Endothelial cell of umbilical vein (primary cell): ENCODE measurements around the gene THBD. TPM values are rescaled to one million over a fixed set of nuclear protein-coding genes. Genes with fewer than 3 reads are reported as not detected.

Source experiments
- BruUV-seq: library from RNA; stranded (reverse); fragments of 400-500 nt; replicated peaks from 2 replicates; lab custom pipeline; 2021; lab: Mats Ljungman, UMichigan
- CTCF ChIA-PET: fragments of 300-600, 350-600 bp; sonication (Branson Sonifier 250); formaldehyde crosslinking; loops from one replicate; lab custom pipeline; 2021; ENCODE audit warnings: antibody characterized with exemption, inconsistent platforms; lab: Charles Lee
- POLR2A ChIA-PET: fragments of 300-600, 350-600 bp; sonication (Branson Sonifier 250); formaldehyde crosslinking; loops from one replicate; lab custom pipeline; 2021; ENCODE audit warnings: antibody characterized with exemption, inconsistent platforms; lab: Charles Lee
- DNase-seq: peaks from one replicate; pipeline ENCODE4 v3.0.0-alpha.2; 2011; ENCODE audit warnings: low read depth, low spot score
- FAIRE-seq: peaks from 2 replicates; lab custom pipeline; 2011; peaks lifted over from hg19 to GRCh38; lab: Jason Lieb, UNC
- H2AFZ ChIP-seq: 2 replicates; pipeline ENCODE4 v1.6.0; 2012; ENCODE audit warnings: low read depth, low read length, control low read depth, inconsistent platforms
- H3K27ac ChIP-seq: 2 replicates; pipeline ENCODE4 v1.5.1; 2011; ENCODE audit warnings: low read depth, mild to moderate bottlenecking, control low read depth, low read length, moderate library complexity; ENCODE audit not compliant: insufficient read depth
- H3K27me3 ChIP-seq, 2 experiments: 2 replicates each; pipeline versions ENCODE4 v1.6.0 to v1.6.1; 2011; ENCODE audit warnings: low read length in 2 of 2, mixed read lengths in 1 of 2; ENCODE audit not compliant: control insufficient read depth in 2 of 2, insufficient read depth in 2 of 2
- H3K36me3 ChIP-seq, 2 experiments: 2 replicates in 1 of 2; 3 replicates in 1 of 2; pipeline ENCODE4 v1.5.1; 2011; ENCODE audit warnings: low read length in 2 of 2, mild to moderate bottlenecking in 1 of 2, moderate library complexity in 1 of 2; ENCODE audit not compliant: control insufficient read depth in 2 of 2, insufficient read depth in 2 of 2; ENCODE audit errors: extremely low read depth in 1 of 2
- H3K4me1 ChIP-seq: 3 replicates; pipeline ENCODE4 v1.5.1; 2011; ENCODE audit warnings: mild to moderate bottlenecking, low read length; ENCODE audit not compliant: control insufficient read depth, insufficient read depth; ENCODE audit errors: extremely low read depth
- H3K4me2 ChIP-seq: 2 replicates; pipeline ENCODE4 v1.6.1; 2011; ENCODE audit warnings: low read length, control low read depth, mixed read lengths; ENCODE audit not compliant: insufficient read depth
- H3K4me3 ChIP-seq, 3 experiments: fragments of 200-600 bp in 1 of 3; sonication (generic), shearing (Covaris generic) in 1 of 3; replicated peaks in 1 of 3; 2 replicates each; pipeline ENCODE4 v1.5.1; 2011 to 2016; ENCODE audit warnings: control low read depth in 3 of 3, low read length in 3 of 3, mild to moderate bottlenecking in 2 of 3, inconsistent platforms in 1 of 3, low read depth in 1 of 3, moderate library complexity in 1 of 3; ENCODE audit not compliant: insufficient read depth in 1 of 3
- H3K79me2 ChIP-seq: 2 replicates; pipeline ENCODE4 v1.6.0; 2012; ENCODE audit warnings: low read length, inconsistent platforms; ENCODE audit not compliant: control insufficient read depth, insufficient read depth
- H3K9ac ChIP-seq: replicated peaks from 2 replicates; pipeline ENCODE3; 2011; ENCODE audit warnings: low read length, control low read depth; ENCODE audit not compliant: insufficient read depth; ENCODE audit errors: extremely low read depth
- H3K9me1 ChIP-seq: replicated peaks from 3 replicates; pipeline ENCODE4 v1.6.0; 2011; ENCODE audit warnings: mild to moderate bottlenecking, low read length; ENCODE audit not compliant: control insufficient read depth, insufficient read depth; ENCODE audit errors: extremely low read depth
- H3K9me3 ChIP-seq: replicated peaks from 2 replicates; pipeline ENCODE4 v1.5.1; 2012; ENCODE audit warnings: low read length, inconsistent platforms; ENCODE audit not compliant: control insufficient read depth, insufficient read depth
- H4K20me1 ChIP-seq: replicated peaks from 2 replicates; pipeline ENCODE3; 2011; ENCODE audit warnings: mild to moderate bottlenecking, low read length; ENCODE audit not compliant: control insufficient read depth, insufficient read depth; ENCODE audit errors: extremely low read depth
- EZH2 ChIP-seq: IDR thresholded peaks from 2 replicates; pipeline ENCODE4 v1.6.1; 2012; ENCODE audit warnings: borderline replicate concordance, low read depth, mild to moderate bottlenecking, moderate library complexity, low read length, inconsistent platforms; ENCODE audit not compliant: severe bottlenecking
- FOS ChIP-seq: IDR thresholded peaks from 2 replicates; pipeline ENCODE4 v1.6.1; 2011; ENCODE audit warnings: mild to moderate bottlenecking, low read length, moderate library complexity, borderline replicate concordance; ENCODE audit not compliant: insufficient read depth
- JUN ChIP-seq: IDR thresholded peaks from 2 replicates; pipeline ENCODE4 v1.6.1; 2011; ENCODE audit warnings: borderline replicate concordance, low read depth; ENCODE audit not compliant: insufficient read length, insufficient read depth
- POLR2AphosphoS5 ChIP-seq: IDR thresholded peaks from 2 replicates; pipeline ENCODE4 v1.6.1; 2012; ENCODE audit warnings: low read depth, mild to moderate bottlenecking, control low read depth, low read length, moderate library complexity; ENCODE audit not compliant: insufficient read depth
- dilution Hi-C: fragments of 300-500 bp; cut with MboI; formaldehyde crosslinking; loops from one replicate; pipeline ENCODE4 v1.15.0; 2019; ENCODE audit warnings: low sequenced_read_pairs; ENCODE audit not compliant: extremely low pct_ligation_motif_present
- intact Hi-C: fragments of 100-400 bp; cut with micrococcal nuclease; formaldehyde crosslinking; loops from one replicate; pipeline ENCODE4 v1.10.0; 2022
- polyA plus RNA-seq, 4 experiments: library from polyadenylated mRNA; depleted of rRNA in 3 of 4; stranded (reverse) in 3 of 4; unstranded in 1 of 4; fragments of >200 nt; gene quantifications; 2 replicates each; pipeline versions ENCODE4 v1.2.1 to v1.2.3, GENCODE V29; 2011 to 2012; ENCODE audit warnings: missing spikeins in 1 of 4
- total RNA-seq: library from RNA; stranded (reverse); gene quantifications from 2 replicates; pipeline ENCODE4 v1.2.3, GENCODE V29; 2021
- TF ChIP-seq, protein P1 (sequence below): IDR thresholded peaks from 2 replicates; pipeline ENCODE4 v1.6.1; 2011; ENCODE audit not compliant: insufficient read depth, insufficient read length
- TF ChIP-seq, protein P2 (sequence below), 2 donors: IDR thresholded peaks; 1 replicate in 1 of 2; 2 replicates in 1 of 2; pipeline ENCODE4 v1.5.1; 2011; ENCODE audit warnings: low read length in 2 of 2, mild to moderate bottlenecking in 2 of 2, moderate library complexity in 2 of 2, control low read depth in 1 of 2, inconsistent platforms in 1 of 2, low read depth in 1 of 2; ENCODE audit not compliant: insufficient read depth in 1 of 2; ENCODE audit errors: extremely low read depth in 1 of 2

THBD gene
- total and polyA plus RNA-seq, 2 donors (not counting 3 experiments of a cell fraction or from before 2014, with no cell fraction given) = 17.1 to 28.0 TPM

DNA sequence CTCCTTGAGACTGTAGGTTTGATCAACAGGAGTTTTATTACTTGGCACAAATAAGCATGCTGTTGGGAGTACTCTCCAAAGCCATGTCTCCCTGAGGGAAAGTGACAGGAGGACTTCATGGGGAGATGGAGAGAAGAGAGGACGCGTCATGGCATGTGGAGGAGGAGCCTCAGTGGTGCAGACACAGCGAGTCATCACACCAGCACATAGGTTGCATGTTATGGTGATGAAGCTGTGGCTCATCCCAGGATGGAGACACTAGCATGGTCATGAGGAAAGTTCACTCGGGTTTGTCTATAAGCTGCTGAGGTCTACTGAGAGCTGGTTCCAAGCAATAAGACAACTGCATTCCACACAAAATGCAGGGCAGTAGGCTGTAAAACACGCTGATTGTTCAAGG is 27.5 kb downstream of the THBD start:
- TF ChIP-seq, protein P1, sequence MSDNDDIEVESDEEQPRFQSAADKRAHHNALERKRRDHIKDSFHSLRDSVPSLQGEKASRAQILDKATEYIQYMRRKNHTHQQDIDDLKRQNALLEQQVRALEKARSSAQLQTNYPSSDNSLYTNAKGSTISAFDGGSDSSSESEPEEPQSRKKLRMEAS = no peak
- TF ChIP-seq EZH2 = no peak
- no peak for TF ChIP-seq POLR2AphosphoS5
- TF ChIP-seq, protein P2, sequence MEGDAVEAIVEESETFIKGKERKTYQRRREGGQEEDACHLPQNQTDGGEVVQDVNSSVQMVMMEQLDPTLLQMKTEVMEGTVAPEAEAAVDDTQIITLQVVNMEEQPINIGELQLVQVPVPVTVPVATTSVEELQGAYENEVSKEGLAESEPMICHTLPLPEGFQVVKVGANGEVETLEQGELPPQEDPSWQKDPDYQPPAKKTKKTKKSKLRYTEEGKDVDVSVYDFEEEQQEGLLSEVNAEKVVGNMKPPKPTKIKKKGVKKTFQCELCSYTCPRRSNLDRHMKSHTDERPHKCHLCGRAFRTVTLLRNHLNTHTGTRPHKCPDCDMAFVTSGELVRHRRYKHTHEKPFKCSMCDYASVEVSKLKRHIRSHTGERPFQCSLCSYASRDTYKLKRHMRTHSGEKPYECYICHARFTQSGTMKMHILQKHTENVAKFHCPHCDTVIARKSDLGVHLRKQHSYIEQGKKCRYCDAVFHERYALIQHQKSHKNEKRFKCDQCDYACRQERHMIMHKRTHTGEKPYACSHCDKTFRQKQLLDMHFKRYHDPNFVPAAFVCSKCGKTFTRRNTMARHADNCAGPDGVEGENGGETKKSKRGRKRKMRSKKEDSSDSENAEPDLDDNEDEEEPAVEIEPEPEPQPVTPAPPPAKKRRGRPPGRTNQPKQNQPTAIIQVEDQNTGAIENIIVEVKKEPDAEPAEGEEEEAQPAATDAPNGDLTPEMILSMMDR (IDR thresholded peaks at IDR 0.05; ENCODE audit: extremely low read depth in 1 of 2, insufficient read depth in 1 of 2, low read depth in 1 of 2, low read length in 2 of 2) = no peak
- TF ChIP-seq JUN = no peak
- TF ChIP-seq FOS = no peak
- Histone ChIP-seq H3K27ac (no peak overlapping the region), H3K9me1 (no peaks in the 10 kb centered on the region), H3K27me3 (peaks cover 0 to 2% of the 10 kb centered on the region in 2 experiments), H4K20me1 (no peaks in the 10 kb centered on the region), H3K4me3 (no peak overlapping the region), H3K36me3 (no peaks in the 10 kb centered on the region), H3K9ac (no peak overlapping the region), H3K4me2 (no peak overlapping the region), H2AFZ (no peak overlapping the region), H3K4me1 (no peaks in the 10 kb centered on the region), H3K79me2 (no peaks in the 10 kb centered on the region), H3K9me3 (no peaks in the 10 kb centered on the region)
- intact Hi-C loops = no loop called here
- CTCF ChIA-PET = interaction anchor here (1.4 kb wide), 1 partner anchor 319 kb away, joined by 8 read pairs; no protein-coding TSS in a partner anchor
- dilution Hi-C loops = no loop called here
- DNase-seq = no peak
- no TSS peak for BruUV-seq
- POLR2A ChIA-PET = no interaction called here
- FAIRE-seq = no peak
